Ovary (tissue), 9 donors: ENCODE measurements around the gene CSF2. TPM values are rescaled to one million over a fixed set of nuclear protein-coding genes. Genes with fewer than 3 reads are reported as not detected.

Experiments used
- DNase-seq, 5 donors: peaks; one replicate each; pipeline ENCODE4 v3.0.0-alpha.2; 2019 to 2020
- H3K27ac ChIP-seq, 2 donors: fragments of 200-600 bp; one replicate each; pipeline versions ENCODE4 v1.5.1 to v1.8.0; 2019 to 2022
- H3K27me3 ChIP-seq: fragments of 200-600 bp; one replicate; pipeline ENCODE4 v1.8.0; 2022
- H3K36me3 ChIP-seq: fragments of 200-600 bp; sonication (generic); one replicate; pipeline ENCODE4 v1.5.1; 2019
- H3K4me1 ChIP-seq: one replicate; pipeline ENCODE4 v1.8.1; 2013; ENCODE audit warnings: mild to moderate bottlenecking, moderate library complexity; ENCODE audit not compliant: insufficient read depth
- H3K4me3 ChIP-seq: fragments of 200-600 bp; sonication (generic); one replicate; pipeline ENCODE4 v1.5.1; 2017
- H3K9me3 ChIP-seq, 2 donors: fragments of 200-600 bp in 1 of 2; sonication (generic) in 1 of 2; one replicate each; pipeline versions ENCODE4 v1.5.1 to v1.8.1; 2013 to 2019; ENCODE audit warnings: mild to moderate bottlenecking in 1 of 2, moderate library complexity in 1 of 2
- CTCF ChIP-seq, 3 donors: fragments of 450-650 bp in 2 of 3; fragments of 200-600 bp in 1 of 3; IDR thresholded peaks; one replicate each; pipeline versions ENCODE4 v1.5.1 to v1.8.0; 2016 to 2022; ENCODE audit warnings: antibody characterized with exemption in 3 of 3, mild to moderate bottlenecking in 1 of 3
- EP300 ChIP-seq: sonication (generic); formaldehyde crosslinking; IDR thresholded peaks from one replicate; pipeline ENCODE4 v1.6.1; 2017; ENCODE audit warnings: antibody characterized with exemption
- POLR2A ChIP-seq: fragments of 450-650 bp; IDR thresholded peaks from one replicate; pipeline ENCODE4 v1.6.1; 2017; ENCODE audit warnings: antibody characterized with exemption, mild to moderate bottlenecking, moderate library complexity
- WGBS, 3 donors: extraction: QIAGEN DNeasy Blood & Tissue Kit in 1 of 3; methylation state at CpG; one replicate each; pipeline versions ENCODE4 v1.1.5 to v1.1.7; 2013 to 2017; 5-methylcytosine and 5-hydroxymethylcytosine counted together
- intact Hi-C, 4 donors: fragments of 100-400 bp; cut with DNase I; formaldehyde crosslinking; loops; one replicate each; pipeline versions ENCODE4 v1.11.0 to v1.15.1; 2022 to 2023
- polyA plus RNA-seq, 2 donors: library from polyadenylated mRNA; stranded (reverse); fragments of 200-250 nt in 1 of 2; fragments of 350-450 nt in 1 of 2; fragmentation: Illumina TruSeq in 1 of 2; extraction: RNeasy Lipid Tissue Mini Kit (QIAGEN cat#74804) in 1 of 2; gene quantifications; one replicate each; pipeline ENCODE4 v1.2.3, GENCODE V29; 2013 to 2014
- total RNA-seq, 7 donors: library from RNA; depleted of rRNA in 2 of 7; stranded (reverse); fragments of >200 nt in 2 of 7; fragmentation: NEBNext Ultra II Directional in 3 of 7; extraction: Animal tissue kit (Norgen Biotek cat#: 25700) in 3 of 7; gene quantifications; one replicate each; pipeline versions ENCODE4 v1.1.0 to v1.2.4, GENCODE V29; 2016 to 2023
- donor health status: DM: no; HTN: no; CAD: no; lungs with moderate emphysema.
- donor health status: DM: no; HTN: no; CAD: no.
- donor health status: Bipolar disorder and iron deficiency.
- donor health status: DM: yes; HTN: yes; CAD: no.
- donor health status: DM: no; HTN: no; CAD: no.
- donor health status: DM: yes; HTN: yes; CAD: no.

The CSF2 gene
- total and polyA plus RNA-seq, 9 donors = 0.28 TPM; not detected in 8

GRCh38 chr5:132055441-132055807, 18.2 kb upstream of the CSF2 start:
- intact Hi-C loops = no loop called here
- 96 to 100% (median 97%) methylated on average over 1 of the region's 1 CpG for WGBS, 3 donors
- TF ChIP-seq CTCF (IDR thresholded peaks at IDR 0.05) = no peak
- TF ChIP-seq EP300 = no peak
- TF ChIP-seq POLR2A = no peak
- Histone ChIP-seq H3K27me3 (no peaks in the 10 kb centered on the region), H3K36me3 (no peaks in the 10 kb centered on the region), H3K4me3 (no peak overlapping the region), H3K9me3 (no peaks in the 10 kb centered on the region), H3K27ac (no peak overlapping the region), H3K4me1 (no peaks in the 10 kb centered on the region)
- DNase-seq = no peak

- intact Hi-C loops = no loop called here
- H3K27ac ChIP-seq = no peak overlapping the region
- no peaks in the 10 kb centered on the region for H3K4me1 ChIP-seq
- TF ChIP-seq POLR2A = no peak
- no peak for TF ChIP-seq CTCF (IDR thresholded peaks at IDR 0.05)
- no peak for TF ChIP-seq EP300
- H3K36me3 ChIP-seq = no peaks in the 10 kb centered on the region
- H3K27me3 ChIP-seq = no peaks in the 10 kb centered on the region
- WGBS, 3 donors = 80 to 87% (median 80%) methylated on average over 11 to 12 of the region's 12 CpGs
- no peak overlapping the region for H3K4me3 ChIP-seq
- DNase-seq = peak in 2 of 5 donors; percentile 2 to 13
- no peaks in the 10 kb centered on the region for H3K9me3 ChIP-seq
Measured at GRCh38 chr5:132055808-132056609, 17.6 kb upstream of the CSF2 start.

- Histone ChIP-seq H3K4me1 (no peaks in the 10 kb centered on the region), H3K27ac (no peak overlapping the region), H3K36me3 (no peaks in the 10 kb centered on the region), H3K4me3 (no peak overlapping the region), H3K9me3 (no peaks in the 10 kb centered on the region), H3K27me3 (no peaks in the 10 kb centered on the region)
- peak in 3 of 5 donors; percentile 3 to 12 (median 4) for DNase-seq
- TF ChIP-seq CTCF (IDR thresholded peaks at IDR 0.05) = no peak
- no peak for TF ChIP-seq EP300
- no peak for TF ChIP-seq POLR2A
- intact Hi-C loops = no loop called here
- WGBS, 3 donors = 80 to 83% (median 83%) methylated on average over 14 of the region's 14 CpGs
Measured at GRCh38 chr5:132056610-132057497, 16.7 kb upstream of the CSF2 start.

GRCh38 chr5:132057498-132058255, 15.9 kb upstream of the CSF2 start:
- DNase-seq = peak in 1 of 5 donors; percentile 1
- H3K27ac ChIP-seq = no peak overlapping the region
- no peaks in the 10 kb centered on the region for H3K27me3 ChIP-seq
- no peak for TF ChIP-seq EP300
- TF ChIP-seq CTCF (IDR thresholded peaks at IDR 0.05) = no peak
- no peak for TF ChIP-seq POLR2A
- no peaks in the 10 kb centered on the region for H3K9me3 ChIP-seq
- H3K4me1 ChIP-seq = no peaks in the 10 kb centered on the region
- H3K36me3 ChIP-seq = no peaks in the 10 kb centered on the region
- intact Hi-C loops = no loop called here
- WGBS, 3 donors = 78 to 85% (median 82%) methylated on average over 12 of the region's 12 CpGs
- no peak overlapping the region for H3K4me3 ChIP-seq
